GM12864 (cell line): Measurements from ENCODE around the gene ZFYVE27.

ENCODE experiments used
- DNase-seq: peaks from one replicate; pipeline ENCODE4 v3.0.0-alpha.2; 2011; ENCODE audit warnings: low read depth
- H3K4me3 ChIP-seq: 2 replicates; pipeline ENCODE4 v1.5.1; 2011; ENCODE audit warnings: mild to moderate bottlenecking, low read depth, low read length, control low read depth
- TF ChIP-seq, protein P1 (sequence below): IDR thresholded peaks from 2 replicates; pipeline ENCODE4 v1.5.1; 2011; ENCODE audit warnings: low read depth, mild to moderate bottlenecking, moderate library complexity, low read length, control low read depth, inconsistent platforms; ENCODE audit errors: missing control alignments

The ZFYVE27 gene

GRCh38 chr10:97729014-97729413 is 7.9 kb upstream of the ZFYVE27 start:
- H3K4me3 ChIP-seq: no peak overlapping the region
- TF ChIP-seq, protein P1, sequence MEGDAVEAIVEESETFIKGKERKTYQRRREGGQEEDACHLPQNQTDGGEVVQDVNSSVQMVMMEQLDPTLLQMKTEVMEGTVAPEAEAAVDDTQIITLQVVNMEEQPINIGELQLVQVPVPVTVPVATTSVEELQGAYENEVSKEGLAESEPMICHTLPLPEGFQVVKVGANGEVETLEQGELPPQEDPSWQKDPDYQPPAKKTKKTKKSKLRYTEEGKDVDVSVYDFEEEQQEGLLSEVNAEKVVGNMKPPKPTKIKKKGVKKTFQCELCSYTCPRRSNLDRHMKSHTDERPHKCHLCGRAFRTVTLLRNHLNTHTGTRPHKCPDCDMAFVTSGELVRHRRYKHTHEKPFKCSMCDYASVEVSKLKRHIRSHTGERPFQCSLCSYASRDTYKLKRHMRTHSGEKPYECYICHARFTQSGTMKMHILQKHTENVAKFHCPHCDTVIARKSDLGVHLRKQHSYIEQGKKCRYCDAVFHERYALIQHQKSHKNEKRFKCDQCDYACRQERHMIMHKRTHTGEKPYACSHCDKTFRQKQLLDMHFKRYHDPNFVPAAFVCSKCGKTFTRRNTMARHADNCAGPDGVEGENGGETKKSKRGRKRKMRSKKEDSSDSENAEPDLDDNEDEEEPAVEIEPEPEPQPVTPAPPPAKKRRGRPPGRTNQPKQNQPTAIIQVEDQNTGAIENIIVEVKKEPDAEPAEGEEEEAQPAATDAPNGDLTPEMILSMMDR: no peak
- DNase-seq: no peak

- DNase-seq: no peak
- H3K4me3 ChIP-seq: no peak overlapping the region
- TF ChIP-seq, protein P1: peak; percentile 86
Observed at GRCh38 chr10:97731346-97732051, 5.4 kb upstream of the ZFYVE27 start.

DNA sequence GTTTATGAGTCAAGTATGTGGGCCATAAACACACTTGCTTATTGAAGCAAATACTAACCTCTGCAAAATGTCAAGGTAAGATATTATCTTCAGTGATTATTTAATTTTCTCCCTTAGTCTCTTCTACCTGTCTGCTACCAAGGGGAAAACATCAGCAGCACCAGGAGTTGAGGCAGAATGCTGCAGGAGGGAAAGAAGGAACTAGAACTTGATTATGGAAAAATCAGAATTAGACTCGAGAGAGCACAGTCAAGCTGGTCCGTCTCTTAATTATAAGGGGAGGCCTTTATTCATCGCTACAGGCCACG is 4.9 kb upstream of the ZFYVE27 start:
- no peak for DNase-seq
- TF ChIP-seq, protein P1: no peak
- no peak overlapping the region for H3K4me3 ChIP-seq

DNA sequence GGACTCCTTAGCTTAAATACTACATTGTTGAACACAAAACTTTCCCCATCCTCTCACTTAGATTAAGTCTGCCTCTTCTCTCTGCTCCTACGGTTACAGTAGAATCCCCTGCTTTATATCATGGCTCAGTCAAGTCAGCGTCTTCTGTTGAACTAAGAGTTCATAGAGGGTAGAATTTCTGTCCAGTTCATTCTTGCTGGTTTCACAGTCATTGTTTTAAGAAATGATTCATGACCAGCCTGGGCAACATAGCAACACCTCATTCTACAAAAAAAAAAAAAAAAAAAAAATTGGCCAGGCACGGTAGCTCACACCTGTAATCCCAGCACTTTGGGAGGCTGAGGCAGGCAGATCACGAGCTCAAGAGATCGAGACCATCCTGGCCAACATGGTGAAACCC is 3.7 kb upstream of the ZFYVE27 start:
- TF ChIP-seq, protein P1: no peak
- no peak overlapping the region for H3K4me3 ChIP-seq
- no peak for DNase-seq

- no peak overlapping the region for H3K4me3 ChIP-seq
- DNase-seq: no peak
- TF ChIP-seq, protein P1: no peak
Observed at GRCh38 chr10:97734021-97734420, 2.9 kb upstream of the ZFYVE27 start.

GRCh38 chr10:97736403-97736901 is 476 bp upstream of the ZFYVE27 start:
- H3K4me3 ChIP-seq: peak overlapping the region; percentile 97
- no peak for DNase-seq
- TF ChIP-seq, protein P1: no peak

- TF ChIP-seq, protein P1: no peak
- H3K4me3 ChIP-seq: peak overlapping the region; percentile 97
- no peak for DNase-seq
Observed at GRCh38 chr10:97737770-97738265, 890 bp downstream of the ZFYVE27 start.
